ENCODE results near the gene EXT2. TPM values are rescaled to one million over a fixed set of nuclear protein-coding genes. Genes with fewer than 3 reads are reported as not detected.

EXT2 gene
- total and polyA plus RNA-seq, 4 donors, result 18.0 to 95.3 (median 45.9) TPM

DNA sequence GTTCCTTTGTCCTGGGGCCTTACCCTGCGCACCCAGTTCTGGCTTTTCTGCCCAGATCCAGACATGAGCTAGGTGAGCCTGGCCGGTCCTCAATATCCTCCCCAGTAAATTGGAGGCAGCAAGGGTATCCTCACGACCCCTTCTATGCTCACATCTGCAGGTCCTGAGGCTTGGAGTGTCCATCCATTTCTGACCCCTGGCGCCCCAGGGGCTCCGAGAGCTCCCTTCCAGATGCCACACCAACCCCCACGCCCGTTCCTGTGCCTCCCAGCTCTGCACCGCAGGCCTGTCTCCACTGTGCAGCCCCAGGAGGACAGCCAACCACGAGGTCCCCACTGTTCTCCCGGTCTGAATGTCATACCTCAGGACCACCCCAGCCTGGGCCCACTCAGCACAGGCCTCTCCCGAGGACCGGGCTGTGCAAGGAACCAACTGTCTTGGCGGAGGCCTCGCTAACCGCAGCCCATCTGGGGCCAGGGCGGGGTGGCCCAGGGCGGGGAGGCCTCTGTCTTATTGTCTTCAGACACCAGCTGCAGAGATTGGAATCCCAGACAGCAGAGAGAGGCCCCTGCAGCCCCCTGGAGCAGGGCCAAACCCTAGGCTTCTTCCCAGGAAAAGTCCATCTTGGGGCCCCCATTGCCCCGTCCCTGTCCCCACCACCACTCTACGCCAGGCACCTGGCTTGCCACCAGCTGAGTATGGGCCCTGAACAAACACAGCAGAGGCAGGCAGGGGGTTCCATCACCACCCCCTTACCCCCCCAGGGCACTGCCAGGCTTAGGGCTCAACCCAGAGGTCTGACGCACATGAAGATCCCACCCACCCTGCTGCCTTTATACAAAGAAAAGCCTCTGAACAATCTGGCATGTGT lies 175.2 kb downstream of the EXT2 start:
- no peak for ATAC-seq (ENCODE audit: insufficient read depth, low FRiP score)
- 90 to 92% methylated on average over 19 to 20 of the region's 20 CpGs for WGBS, 2 donors

DNA sequence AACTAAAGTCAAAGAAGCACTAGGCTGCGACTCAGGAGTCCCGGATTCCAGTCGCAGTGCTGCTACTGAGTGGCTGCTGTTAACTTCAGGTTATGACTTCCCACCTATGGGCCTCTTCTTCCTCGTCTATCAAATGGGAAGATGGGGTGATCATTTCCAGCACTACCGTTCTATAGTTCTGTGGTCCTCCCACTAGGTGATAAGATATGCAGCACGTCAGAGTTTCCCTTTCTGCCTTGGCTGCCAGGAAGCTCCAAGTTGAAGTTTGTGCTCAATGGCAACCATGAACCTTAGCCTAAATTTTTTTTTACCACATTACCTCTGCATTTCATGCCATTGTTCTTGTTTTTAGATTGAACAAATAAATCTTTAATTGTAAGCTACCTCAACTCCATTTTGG lies 175.8 kb downstream of the EXT2 start:
- no peak for ATAC-seq (ENCODE audit: insufficient read depth, low FRiP score)
- Histone ChIP-seq H3K27me3 (ENCODE audit: control insufficient read depth in 3 of 3, insufficient read depth in 3 of 3, low read length in 2 of 3) (no peaks in the 10 kb centered on the region), H3K36me3 (ENCODE audit: control insufficient read depth in 4 of 4, insufficient read depth in 4 of 4, low read length in 4 of 4) (no peaks in the 10 kb centered on the region), H3K9ac (ENCODE audit: insufficient read depth in 1 of 2, low read length in 2 of 2) (no peak overlapping the region), H3K9me3 (ENCODE audit: control insufficient read depth in 4 of 4, insufficient read depth in 3 of 4, low read length in 3 of 4) (peaks cover 0 to 4% (median 0%) of the 10 kb centered on the region in 4 donors), H3K4me1 (ENCODE audit: control insufficient read depth in 5 of 5, insufficient read depth in 5 of 5, low read length in 5 of 5) (peaks cover 0 to 10% (median 0%) of the 10 kb centered on the region in 5 donors), H3K27ac (ENCODE audit: low read depth in 1 of 2, low read length in 1 of 2) (no peak overlapping the region), H3K4me3 (no peak overlapping the region)
- DNase-seq, result no peak
- 93 to 94% methylated on average over 6 of the region's 6 CpGs for WGBS, 2 donors
- TF ChIP-seq, protein P1, sequence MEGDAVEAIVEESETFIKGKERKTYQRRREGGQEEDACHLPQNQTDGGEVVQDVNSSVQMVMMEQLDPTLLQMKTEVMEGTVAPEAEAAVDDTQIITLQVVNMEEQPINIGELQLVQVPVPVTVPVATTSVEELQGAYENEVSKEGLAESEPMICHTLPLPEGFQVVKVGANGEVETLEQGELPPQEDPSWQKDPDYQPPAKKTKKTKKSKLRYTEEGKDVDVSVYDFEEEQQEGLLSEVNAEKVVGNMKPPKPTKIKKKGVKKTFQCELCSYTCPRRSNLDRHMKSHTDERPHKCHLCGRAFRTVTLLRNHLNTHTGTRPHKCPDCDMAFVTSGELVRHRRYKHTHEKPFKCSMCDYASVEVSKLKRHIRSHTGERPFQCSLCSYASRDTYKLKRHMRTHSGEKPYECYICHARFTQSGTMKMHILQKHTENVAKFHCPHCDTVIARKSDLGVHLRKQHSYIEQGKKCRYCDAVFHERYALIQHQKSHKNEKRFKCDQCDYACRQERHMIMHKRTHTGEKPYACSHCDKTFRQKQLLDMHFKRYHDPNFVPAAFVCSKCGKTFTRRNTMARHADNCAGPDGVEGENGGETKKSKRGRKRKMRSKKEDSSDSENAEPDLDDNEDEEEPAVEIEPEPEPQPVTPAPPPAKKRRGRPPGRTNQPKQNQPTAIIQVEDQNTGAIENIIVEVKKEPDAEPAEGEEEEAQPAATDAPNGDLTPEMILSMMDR (IDR thresholded peaks at IDR 0.05; ENCODE audit: control extremely low read depth, extremely low read depth), result no peak

More for the DNA sequence above, 175.2 kb downstream of the EXT2 start:
- no peak overlapping the region for H3K27ac ChIP-seq (ENCODE audit: low read depth in 1 of 2, low read length in 1 of 2)
- peaks cover 0 to 10% (median 0%) of the 10 kb centered on the region in 5 donors for H3K4me1 ChIP-seq (ENCODE audit: control insufficient read depth in 5 of 5, insufficient read depth in 5 of 5, low read length in 5 of 5)
- H3K27me3 ChIP-seq (ENCODE audit: control insufficient read depth in 3 of 3, insufficient read depth in 3 of 3, low read length in 2 of 3), result no peaks in the 10 kb centered on the region
- H3K4me3 ChIP-seq, result no peak overlapping the region
- H3K9ac ChIP-seq (ENCODE audit: insufficient read depth in 1 of 2, low read length in 2 of 2), result no peak overlapping the region
- no peak for DNase-seq
- no peaks in the 10 kb centered on the region for H3K36me3 ChIP-seq (ENCODE audit: control insufficient read depth in 4 of 4, insufficient read depth in 4 of 4, low read length in 4 of 4)
- peaks cover 0 to 4% (median 0%) of the 10 kb centered on the region in 4 donors for H3K9me3 ChIP-seq (ENCODE audit: control insufficient read depth in 4 of 4, insufficient read depth in 3 of 4, low read length in 3 of 4)
- TF ChIP-seq, protein P1 (IDR thresholded peaks at IDR 0.05; ENCODE audit: control extremely low read depth, extremely low read depth), result no peak

DNA sequence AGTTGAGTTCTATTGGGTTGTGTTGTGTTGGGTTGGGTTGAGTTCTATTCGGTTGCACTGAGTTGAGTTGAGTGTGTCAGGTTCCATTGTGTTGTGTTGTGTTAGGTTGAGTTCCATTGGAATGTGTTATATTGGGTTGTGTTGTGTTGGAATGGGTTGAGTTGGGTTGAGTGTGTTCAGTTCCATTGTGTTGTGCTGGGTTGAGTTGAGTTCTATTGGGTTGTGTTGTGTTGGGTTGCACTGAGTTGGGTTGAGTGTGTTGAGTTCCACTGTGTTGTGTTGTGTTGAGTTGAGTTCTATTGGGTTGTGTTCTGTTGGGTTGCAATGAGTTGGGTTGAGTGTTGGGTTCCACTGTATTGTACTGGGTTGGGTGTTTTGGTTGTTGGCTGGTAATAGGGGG lies 178.9 kb downstream of the EXT2 start:
- Histone ChIP-seq H3K27me3 (ENCODE audit: control insufficient read depth in 3 of 3, insufficient read depth in 3 of 3, low read length in 2 of 3) (no peaks in the 10 kb centered on the region), H3K9ac (ENCODE audit: insufficient read depth in 1 of 2, low read length in 2 of 2) (no peak overlapping the region), H3K4me1 (ENCODE audit: control insufficient read depth in 5 of 5, insufficient read depth in 5 of 5, low read length in 5 of 5) (peaks cover 0 to 10% (median 0%) of the 10 kb centered on the region in 5 donors), H3K36me3 (ENCODE audit: control insufficient read depth in 4 of 4, insufficient read depth in 4 of 4, low read length in 4 of 4) (no peaks in the 10 kb centered on the region), H3K27ac (ENCODE audit: low read depth in 1 of 2, low read length in 1 of 2) (no peak overlapping the region), H3K4me3 (no peak overlapping the region), H3K9me3 (ENCODE audit: control insufficient read depth in 4 of 4, insufficient read depth in 3 of 4, low read length in 3 of 4) (peaks cover 0 to 4% (median 0%) of the 10 kb centered on the region in 4 donors)
- TF ChIP-seq, protein P1 (IDR thresholded peaks at IDR 0.05; ENCODE audit: control extremely low read depth, extremely low read depth), result no peak
- no peak for DNase-seq
- WGBS, 2 donors, result 87 to 93% methylated on average over 1 of the region's 1 CpG
- ATAC-seq (ENCODE audit: insufficient read depth, low FRiP score), result no peak
